ENCODE data around the gene FOXO4. TPM values are rescaled to one million over a fixed set of nuclear protein-coding genes. Genes with fewer than 3 reads are reported as not detected.

FOXO4 gene
- total RNA-seq, 2 experiments from 2014 or later: 9.5 to 10.8 TPM

GRCh38 chrX:71070531-71070930 lies 25.1 kb upstream of the FOXO4 start:
- intact Hi-C loops (cut with DNase I, micrococcal nuclease): no loop called here
- Mint-ChIP-seq H3K4me1 (peaks cover 10% of the 10 kb centered on the region), H3K4me3 (no peak overlapping the region), H3K36me3 (ENCODE audit: low read depth) (peaks cover 6% of the 10 kb centered on the region), H3K27ac (no peak overlapping the region), H3K9me3 (ENCODE audit: low read depth) (no peaks in the 10 kb centered on the region), H3K27me3 (peaks cover 3% of the 10 kb centered on the region)
- DNase-seq: no peak
- CTCF ChIA-PET: no interaction called here
- ATAC-seq: no peak
- POLR2A ChIA-PET: no interaction called here

- POLR2A ChIA-PET: no interaction called here
- no peaks in the 10 kb centered on the region for H3K36me3 Mint-ChIP-seq (ENCODE audit: low read depth)
- DNase-seq (no peak), ATAC-seq (no peak)
- intact Hi-C loops (cut with DNase I, micrococcal nuclease): no loop called here
- no peak overlapping the region for H3K4me3 Mint-ChIP-seq
- no peaks in the 10 kb centered on the region for H3K27me3 Mint-ChIP-seq
- no peaks in the 10 kb centered on the region for H3K9me3 Mint-ChIP-seq (ENCODE audit: low read depth)
- CTCF ChIA-PET: interaction anchor here (0.5 kb wide), 1 partner anchor 20 kb away, joined by 3 read pairs; no protein-coding TSS in a partner anchor
- H3K4me1 Mint-ChIP-seq: peaks cover 10% of the 10 kb centered on the region
- H3K27ac Mint-ChIP-seq: no peak overlapping the region
Observed at GRCh38 chrX:71081330-71082123, 14.1 kb upstream of the FOXO4 start.

DNA sequence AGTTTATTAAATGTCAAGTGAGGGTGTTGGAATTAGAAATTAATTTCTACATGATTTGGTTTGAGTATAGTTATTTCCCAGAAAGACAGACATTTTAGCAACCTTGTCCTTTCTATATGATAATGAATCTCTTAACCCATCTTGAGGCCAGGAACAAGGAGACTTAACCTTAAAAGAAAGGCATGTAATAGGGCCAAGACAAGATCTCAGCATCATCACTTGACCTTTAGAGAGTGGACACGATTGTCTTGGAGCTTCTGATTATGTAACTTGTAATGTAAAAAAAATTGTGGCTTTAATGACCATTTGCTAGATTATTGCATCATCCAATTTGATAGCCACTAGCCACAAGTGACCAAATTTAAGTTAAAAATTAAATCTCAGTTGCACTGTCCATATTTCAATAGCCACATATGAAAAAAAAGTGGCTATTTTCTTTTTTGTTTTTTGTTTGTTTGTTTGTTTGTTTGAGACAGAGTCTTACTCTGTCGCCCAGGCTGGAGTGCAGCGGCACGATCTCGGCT lies 13.5 kb upstream of the FOXO4 start:
- no peak overlapping the region for H3K4me3 Mint-ChIP-seq
- POLR2A ChIA-PET: no interaction called here
- ATAC-seq: no peak
- no peak overlapping the region for H3K27ac Mint-ChIP-seq
- peaks cover 10% of the 10 kb centered on the region for H3K4me1 Mint-ChIP-seq
- intact Hi-C loops (cut with DNase I, micrococcal nuclease): no loop called here
- H3K27me3 Mint-ChIP-seq: no peaks in the 10 kb centered on the region
- CTCF ChIA-PET: no interaction called here
- no peak for DNase-seq
- no peaks in the 10 kb centered on the region for H3K9me3 Mint-ChIP-seq (ENCODE audit: low read depth)
- no peaks in the 10 kb centered on the region for H3K36me3 Mint-ChIP-seq (ENCODE audit: low read depth)

DNA sequence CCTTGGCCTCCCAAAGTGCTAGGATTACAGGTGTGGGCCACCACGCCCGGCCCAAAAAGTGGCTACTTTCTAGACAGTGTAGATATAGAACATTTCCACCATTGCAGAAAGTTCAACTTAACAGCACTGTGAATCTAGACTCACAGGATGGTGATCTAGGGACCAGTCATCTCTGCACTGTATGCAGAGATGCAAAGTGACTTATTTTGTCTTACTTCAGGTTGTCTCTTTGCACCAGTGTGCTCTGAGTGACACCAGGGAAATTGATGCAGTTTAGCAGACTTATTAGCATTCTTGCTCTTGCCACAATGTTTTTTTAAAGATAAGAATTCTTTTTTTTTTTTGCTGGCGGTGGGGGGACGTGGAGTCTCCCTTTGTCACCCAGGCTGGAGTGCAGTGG lies 12.8 kb upstream of the FOXO4 start:
- ChIA-PET CTCF (no interaction called here), POLR2A (no interaction called here)
- Mint-ChIP-seq H3K36me3 (ENCODE audit: low read depth) (no peaks in the 10 kb centered on the region), H3K4me1 (peaks cover 10% of the 10 kb centered on the region), H3K27ac (no peak overlapping the region), H3K9me3 (ENCODE audit: low read depth) (no peaks in the 10 kb centered on the region), H3K4me3 (no peak overlapping the region), H3K27me3 (no peaks in the 10 kb centered on the region)
- no peak for ATAC-seq
- DNase-seq: no peak
- intact Hi-C loops (cut with DNase I, micrococcal nuclease): no loop called here

- Mint-ChIP-seq H3K4me1 (peaks cover 10% of the 10 kb centered on the region), H3K27ac (no peak overlapping the region), H3K36me3 (ENCODE audit: low read depth) (no peaks in the 10 kb centered on the region), H3K9me3 (ENCODE audit: low read depth) (no peaks in the 10 kb centered on the region), H3K27me3 (no peaks in the 10 kb centered on the region), H3K4me3 (no peak overlapping the region)
- ChIA-PET CTCF (interaction anchor here (1.1 kb wide), 1 partner anchor 32 kb away, joined by 3 read pairs; the partner anchor contains the start of gene MED12), POLR2A (no interaction called here)
- intact Hi-C loops (cut with DNase I, micrococcal nuclease): no loop called here
- ATAC-seq: no peak
- DNase-seq: no peak
Observed at GRCh38 chrX:71085900-71086299, 9.8 kb upstream of the FOXO4 start.

DNA sequence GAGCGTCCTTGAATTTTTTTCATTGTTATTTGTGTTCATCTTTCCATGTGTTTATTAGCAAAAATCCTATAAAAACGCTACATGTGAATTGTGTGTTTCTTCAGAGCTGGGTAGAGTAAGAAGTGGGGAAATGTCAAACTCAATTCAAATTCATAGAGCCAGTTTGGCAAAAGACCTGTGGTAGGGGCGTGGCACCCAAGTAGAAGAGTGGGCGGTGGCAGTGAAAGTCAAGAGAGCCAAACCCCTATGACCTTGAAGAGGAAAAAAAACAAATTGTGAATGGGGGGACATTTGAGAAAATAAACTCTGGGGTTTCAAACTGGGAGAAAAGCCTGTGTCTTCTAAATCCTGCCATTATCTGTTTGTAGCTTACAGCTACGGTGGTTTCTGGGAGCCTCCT lies 4.4 kb upstream of the FOXO4 start:
- ATAC-seq (no peak), DNase-seq (no peak)
- Mint-ChIP-seq H3K36me3 (ENCODE audit: low read depth) (no peaks in the 10 kb centered on the region), H3K4me3 (no peak overlapping the region), H3K4me1 (peaks cover 4% of the 10 kb centered on the region), H3K9me3 (ENCODE audit: low read depth) (no peaks in the 10 kb centered on the region), H3K27me3 (no peaks in the 10 kb centered on the region), H3K27ac (no peak overlapping the region)
- intact Hi-C loops (cut with DNase I, micrococcal nuclease): no loop called here
- ChIA-PET POLR2A (no interaction called here), CTCF (interaction anchor here (0.8 kb wide), 1 partner anchor 11 kb away, joined by 3 read pairs; no protein-coding TSS in a partner anchor)

- Mint-ChIP-seq H3K9me3 (ENCODE audit: low read depth) (no peaks in the 10 kb centered on the region), H3K4me1 (peaks cover 25% of the 10 kb centered on the region), H3K4me3 (peak overlapping the region; percentile 89), H3K27ac (peak overlapping the region; percentile 15), H3K27me3 (no peaks in the 10 kb centered on the region), H3K36me3 (ENCODE audit: low read depth) (no peaks in the 10 kb centered on the region)
- ChIA-PET POLR2A (interaction anchor here (0.5 kb wide), 1 partner anchor 188 kb away, joined by 3 read pairs; the partner anchor contains the start of gene NONO), CTCF (interaction anchor here (0.7 kb wide), 1 partner anchor 47 kb away, joined by 4 read pairs; no protein-coding TSS in a partner anchor)
- ATAC-seq (no peak), DNase-seq (no peak)
- intact Hi-C loops (cut with DNase I, micrococcal nuclease): loop anchor here (1.0 to 5.0 kb wide), 4 partner anchors 27 to 271 kb away; partner anchors contain the start of genes NONO (in 1 of the 2), SNX12 (in 1 of the 2) and TAF1 (in 1 of the 2)
Observed at GRCh38 chrX:71095033-71095432, 618 bp upstream of the FOXO4 start.

- intact Hi-C loops (cut with DNase I, micrococcal nuclease): loop anchor here (1.0 to 5.0 kb wide), 7 partner anchors 15 to 270 kb away; partner anchors contain the start of genes NONO (in 2 of the 2), SNX12 (in 2 of the 2), IL2RG (in 1 of the 2) and MED12 (in 1 of the 2)
- H3K36me3 Mint-ChIP-seq (ENCODE audit: low read depth): no peaks in the 10 kb centered on the region
- ATAC-seq: peak; percentile 31
- peak; percentile 24 for DNase-seq
- H3K27ac Mint-ChIP-seq: peak overlapping the region; percentile 74
- H3K4me1 Mint-ChIP-seq: peaks cover 33% of the 10 kb centered on the region
- CTCF ChIA-PET: interaction anchor here (1.0 to 2.5 kb wide), 2 partner anchors 9 to 34 kb away, joined by 3 to 17 read pairs; no protein-coding TSS in a partner anchor
- peak overlapping the region; percentile 89 for H3K4me3 Mint-ChIP-seq
- H3K9me3 Mint-ChIP-seq (ENCODE audit: low read depth): no peaks in the 10 kb centered on the region
- POLR2A ChIA-PET: interaction anchor here (1.3 kb wide), 1 partner anchor 187 kb away, joined by 5 read pairs; the partner anchor contains the start of gene NONO
- H3K27me3 Mint-ChIP-seq: no peaks in the 10 kb centered on the region
Observed at GRCh38 chrX:71095981-71096759, 519 bp downstream of the FOXO4 start.

- Mint-ChIP-seq H3K36me3 (ENCODE audit: low read depth) (peaks cover 2% of the 10 kb centered on the region), H3K9me3 (ENCODE audit: low read depth) (no peaks in the 10 kb centered on the region), H3K4me3 (peak overlapping the region; percentile 89), H3K27ac (peak overlapping the region; percentile 13), H3K27me3 (no peaks in the 10 kb centered on the region), H3K4me1 (peaks cover 38% of the 10 kb centered on the region)
- ChIA-PET CTCF (interaction anchor here (1.0 to 2.5 kb wide), 2 partner anchors 9 to 34 kb away, joined by 3 to 17 read pairs; no protein-coding TSS in a partner anchor), POLR2A (interaction anchor here (1.3 to 1.6 kb wide), 2 partner anchors 22 to 187 kb away, joined by 5 read pairs; partner anchors contain the start of genes MED12 and NONO)
- ATAC-seq (no peak), DNase-seq (no peak)
- intact Hi-C loops (cut with DNase I, micrococcal nuclease): loop anchor here (1.0 to 5.0 kb wide), 5 partner anchors 14 to 186 kb away; partner anchors contain the start of genes NONO (in 2 of the 2), IL2RG (in 1 of the 2), MED12 (in 1 of the 2) and SNX12 (in 1 of the 2)
Observed at GRCh38 chrX:71096760-71097032, 1.0 kb downstream of the FOXO4 start.

DNA sequence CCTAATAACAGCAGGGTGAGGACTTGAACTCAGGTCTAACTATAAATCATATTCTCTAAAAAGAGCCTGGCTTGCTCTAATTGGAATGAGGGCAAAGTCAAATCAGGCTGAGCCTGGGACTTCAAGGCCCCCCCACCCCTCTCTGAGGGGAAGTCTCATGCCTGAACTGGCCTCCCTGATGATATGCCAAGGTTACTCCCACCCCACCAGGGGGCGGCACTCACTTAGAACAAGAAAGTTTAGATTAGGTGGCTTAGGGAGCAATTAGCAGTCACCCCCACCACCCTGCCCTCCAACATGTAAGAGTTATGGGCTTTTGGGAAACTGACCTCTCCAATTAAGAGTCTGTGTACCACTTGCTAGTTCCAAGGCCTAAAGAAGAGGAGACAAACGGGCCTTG lies 2.7 kb downstream of the FOXO4 start:
- Mint-ChIP-seq H3K4me1 (peaks cover 54% of the 10 kb centered on the region), H3K27me3 (no peaks in the 10 kb centered on the region), H3K27ac (no peak overlapping the region), H3K9me3 (ENCODE audit: low read depth) (no peaks in the 10 kb centered on the region), H3K36me3 (ENCODE audit: low read depth) (peaks cover 2% of the 10 kb centered on the region), H3K4me3 (no peak overlapping the region)
- DNase-seq (peak; percentile 83), ATAC-seq (peak; percentile 37)
- intact Hi-C loops (cut with DNase I, micrococcal nuclease): loop anchor here (1.0 to 5.0 kb wide), 4 partner anchors 13 to 184 kb away; partner anchors contain the start of genes IL2RG (in 1 of the 2) and NONO (in 1 of the 2)
- ChIA-PET CTCF (interaction anchor here (0.8 to 2.5 kb wide), 3 partner anchors 20 to 81 kb away, joined by 3 to 17 read pairs (median 4); partner anchors contain the start of gene MED12), POLR2A (interaction anchor here (1.6 kb wide), 1 partner anchor 20 kb away, joined by 5 read pairs; the partner anchor contains the start of gene MED12)

Measured in activated CD4-positive, alpha-beta T cell treated with anti-CD3 and anti-CD28 coated beads for 36 hours (primary cell).